SK-N-SH (cell line): Measurements from ENCODE around the gene TTC28. TPM values are rescaled to one million over a fixed set of nuclear protein-coding genes. Genes with fewer than 3 reads are reported as not detected.

Experiments used
- CTCF ChIA-PET: fragments of 300-600, 350-600 bp; formaldehyde crosslinking; extraction: SDS; loops from one replicate; lab custom pipeline; 2021; lab: Yijun Ruan, JAX
- POLR2A ChIA-PET: fragments of 350-600 bp; sonication (Branson Sonifier 250); formaldehyde crosslinking; extraction: SDS; loops from one replicate; lab custom pipeline; 2020; ENCODE audit warnings: antibody characterized with exemption, inconsistent platforms; lab: Yijun Ruan, JAX
- DNase-seq: peaks from one replicate; pipeline ENCODE4 v3.0.0; 2012
- H2AFZ ChIP-seq: fragments of 200-600 bp; sonication (generic); 2 replicates; pipeline ENCODE4 v1.8.1; 2016; ENCODE audit warnings: antibody characterized with exemption, mild to moderate bottlenecking, low read depth
- H3F3A ChIP-seq: fragments of 200-600 bp; sonication (generic); replicated peaks from 2 replicates; pipeline ENCODE3; 2016; ENCODE audit warnings: antibody characterized with exemption, mild to moderate bottlenecking; ENCODE audit not compliant: insufficient read depth
- H3K27ac ChIP-seq, 2 experiments: fragments of 200-500 bp in 1 of 2; fragments of 200-600 bp in 1 of 2; sonication (Bioruptor generic) in 1 of 2; sonication (generic), shearing (Covaris generic) in 1 of 2; 2 replicates each; pipeline versions ENCODE4 v1.5.1 to v1.6.1; 2014 to 2016; ENCODE audit warnings: low read depth in 2 of 2, inconsistent platforms in 1 of 2, low read length in 1 of 2, mild to moderate bottlenecking in 1 of 2, mixed read lengths in 1 of 2
- H3K27me3 ChIP-seq: fragments of 200-600 bp; sonication (generic), shearing (Covaris generic); 2 replicates; pipeline ENCODE4 v1.6.1; 2016; ENCODE audit warnings: mixed run types; ENCODE audit not compliant: insufficient read depth
- H3K36me3 ChIP-seq, 2 experiments: fragments of 200-500 bp in 1 of 2; fragments of 200-600 bp in 1 of 2; sonication (Bioruptor generic) in 1 of 2; sonication (generic) in 1 of 2; replicated peaks in 1 of 2; 2 replicates each; pipeline versions ENCODE3 to v1.5.1; 2014 to 2016; ENCODE audit warnings: low read length in 1 of 2, mild to moderate bottlenecking in 1 of 2; ENCODE audit not compliant: insufficient read depth in 2 of 2, control insufficient read depth in 1 of 2
- H3K4me1 ChIP-seq, 2 experiments: fragments of 200-500 bp in 1 of 2; fragments of 200-600 bp in 1 of 2; sonication (Bioruptor generic) in 1 of 2; sonication (generic), shearing (Covaris generic) in 1 of 2; 2 replicates each; pipeline versions ENCODE4 v1.5.1 to v1.6.1; 2014 to 2016; ENCODE audit warnings: low read depth in 1 of 2, low read length in 1 of 2, mixed run types in 1 of 2; ENCODE audit not compliant: insufficient read depth in 2 of 2, control insufficient read depth in 1 of 2
- H3K4me2 ChIP-seq: fragments of 200-600 bp; sonication (generic), shearing (Covaris generic); 2 replicates; pipeline ENCODE4 v1.6.1; 2017; ENCODE audit warnings: mixed run types
- H3K4me3 ChIP-seq, 2 experiments: fragments of 200-500 bp in 1 of 2; fragments of 200-600 bp in 1 of 2; sonication (Bioruptor generic) in 1 of 2; sonication (generic), shearing (Covaris generic) in 1 of 2; 2 replicates each; pipeline versions ENCODE4 v1.5.1 to v1.8.1; 2014 to 2016; ENCODE audit warnings: low read depth in 2 of 2, inconsistent platforms in 1 of 2, low read length in 1 of 2, mild to moderate bottlenecking in 1 of 2, mixed read lengths in 1 of 2, moderate library complexity in 1 of 2
- H3K79me2 ChIP-seq: fragments of 200-600 bp; sonication (generic); 2 replicates; pipeline ENCODE4 v1.8.1; 2017; ENCODE audit warnings: mild to moderate bottlenecking; ENCODE audit not compliant: insufficient read depth
- H3K9ac ChIP-seq: fragments of 200-600 bp; sonication (generic); 2 replicates; pipeline ENCODE4 v1.6.1; 2017; ENCODE audit warnings: mixed run types
- H3K9me2 ChIP-seq: fragments of 200-600 bp; sonication (generic); 2 replicates; pipeline ENCODE4 v1.6.1; 2017; ENCODE audit warnings: mixed run types
- H3K9me3 ChIP-seq: fragments of 200-600 bp; sonication (generic); 2 replicates; pipeline ENCODE4 v1.6.1; 2017; ENCODE audit warnings: mixed run types, mild to moderate bottlenecking, moderate library complexity
- H4K20me1 ChIP-seq: fragments of 200-600 bp; sonication (generic); 2 replicates; pipeline ENCODE4 v1.6.1; 2017; ENCODE audit warnings: mild to moderate bottlenecking, mixed run types; ENCODE audit not compliant: insufficient read depth
- CHD2 ChIP-seq: fragments of 150-350 bp; IDR thresholded peaks from 2 replicates; pipeline ENCODE4 v1.6.1; 2018; ENCODE audit warnings: low read length; ENCODE audit not compliant: partially characterized antibody
- EZH2phosphoT487 ChIP-seq: fragments of 200-600 bp; sonication (generic); IDR thresholded peaks from 2 replicates; pipeline ENCODE4 v1.6.1; 2017; ENCODE audit warnings: low read depth, mixed run types, mild to moderate bottlenecking, antibody characterized with exemption, moderate library complexity, borderline replicate concordance
- FOXM1 ChIP-seq: IDR thresholded peaks from 2 replicates; pipeline ENCODE4 v1.4.0; 2012; ENCODE audit warnings: low read depth, mild to moderate bottlenecking
- GABPA ChIP-seq: IDR thresholded peaks from 2 replicates; pipeline ENCODE4 v1.4.0; 2012; ENCODE audit warnings: low read depth, mild to moderate bottlenecking
- MXI1 ChIP-seq: IDR thresholded peaks from 2 replicates; pipeline ENCODE4 v1.6.1; 2012; ENCODE audit warnings: mild to moderate bottlenecking, low read depth, low read length, improper control_type of control experiment
- NFIC ChIP-seq: IDR thresholded peaks from 2 replicates; pipeline ENCODE4 v1.4.0; 2012; ENCODE audit warnings: borderline replicate concordance
- NRF1 ChIP-seq: IDR thresholded peaks from 2 replicates; pipeline ENCODE4 v1.6.1; 2012; ENCODE audit warnings: low read depth, mild to moderate bottlenecking, low read length
- POLR2AphosphoS5 ChIP-seq: IDR thresholded peaks from 2 replicates; pipeline ENCODE4 v1.6.1; 2012; ENCODE audit warnings: low read depth, low read length
- RAD21 ChIP-seq: IDR thresholded peaks from 2 replicates; pipeline ENCODE4 v1.6.1; 2012; ENCODE audit warnings: mild to moderate bottlenecking, low read length
- RFX5 ChIP-seq: IDR thresholded peaks from 2 replicates; pipeline ENCODE4 v1.6.1; 2012; ENCODE audit warnings: mild to moderate bottlenecking, improper control_type of control experiment, low read length
- SIN3A ChIP-seq: IDR thresholded peaks from 2 replicates; pipeline ENCODE4 v1.6.1; 2012; ENCODE audit warnings: low read depth, mild to moderate bottlenecking, low read length, moderate library complexity, borderline replicate concordance
- SMC3 ChIP-seq: IDR thresholded peaks from 2 replicates; pipeline ENCODE4 v1.6.1; 2012; ENCODE audit warnings: low read depth, low read length, improper control_type of control experiment
- TCF12 ChIP-seq: IDR thresholded peaks from 2 replicates; pipeline ENCODE4 v1.4.0; 2012
- WGBS: methylation state at CpG from one replicate; pipeline ENCODE4 v1.1.6; 2017; ENCODE audit warnings: low lambda C conversion rate; 5-methylcytosine and 5-hydroxymethylcytosine counted together
- polyA plus RNA-seq, 3 experiments: library from polyadenylated mRNA; depleted of rRNA; stranded (reverse); fragments of >200 nt; gene quantifications; 2 replicates each; pipeline ENCODE4 v1.2.3, GENCODE V29; 2012
- TF ChIP-seq, protein P1 (sequence below): fragments of 150-350 bp; IDR thresholded peaks from 2 replicates; pipeline ENCODE4 v1.6.1; 2016; ENCODE audit warnings: mild to moderate bottlenecking, low read depth, low read length
- TF ChIP-seq, protein P2 (sequence below): IDR thresholded peaks from 2 replicates; pipeline ENCODE4; 2012
- TF ChIP-seq, protein P3 (sequence below): fragments of 200-600 bp; sonication (generic); IDR thresholded peaks from 2 replicates; pipeline ENCODE4 v1.6.1; 2017; ENCODE audit warnings: antibody characterized with exemption, mild to moderate bottlenecking, moderate library complexity
- TF ChIP-seq, protein P4 (sequence below): IDR thresholded peaks from 2 replicates; pipeline ENCODE4 v1.4.0; 2012; ENCODE audit warnings: low read depth, borderline replicate concordance

Gene TTC28
- polyA plus RNA-seq, 1 of the 3 experiments (the other 2 are of a cell fraction), result 5.9 TPM

DNA sequence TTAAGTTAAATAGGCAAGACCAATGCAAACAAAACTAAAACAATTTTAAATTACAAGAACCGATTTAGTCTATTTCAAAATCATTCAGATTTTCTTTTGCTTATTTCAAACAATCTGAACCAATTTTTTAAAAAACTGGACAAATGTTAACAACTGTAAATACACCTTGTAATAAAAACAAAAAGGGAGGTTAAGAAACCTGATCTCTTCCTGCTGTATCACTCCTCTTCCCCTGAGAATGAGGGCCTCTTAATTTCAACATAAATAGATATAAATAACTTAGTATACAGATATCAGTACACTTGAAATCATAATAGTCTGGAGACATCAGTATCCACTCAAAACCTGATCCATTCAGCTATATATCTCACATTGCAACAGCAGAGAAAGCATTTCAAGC is 346.6 kb downstream of the TTC28 start:
- Histone ChIP-seq H2AFZ (no peak overlapping the region), H3K4me3 (no peak overlapping the region), H4K20me1 (peaks cover 6% of the 10 kb centered on the region; the same call in 1 of the 2 replicates), H3K9me3 (no peaks in the 10 kb centered on the region), H3K9ac (no peak overlapping the region), H3K79me2 (peaks cover 11% of the 10 kb centered on the region), H3K36me3 (no peaks in the 10 kb centered on the region), H3K4me2 (no peak overlapping the region), H3K9me2 (no peaks in the 10 kb centered on the region), H3K27me3 (no peaks in the 10 kb centered on the region), H3F3A (peaks cover 19% of the 10 kb centered on the region), H3K27ac (no peak overlapping the region), H3K4me1 (peaks cover 20 to 46% of the 10 kb centered on the region in 2 experiments; a peak in 3 of 4 replicates)
- no peak for DNase-seq
- no peak for TF ChIP-seq TCF12
- no peak for TF ChIP-seq EZH2phosphoT487
- TF ChIP-seq, protein P1, sequence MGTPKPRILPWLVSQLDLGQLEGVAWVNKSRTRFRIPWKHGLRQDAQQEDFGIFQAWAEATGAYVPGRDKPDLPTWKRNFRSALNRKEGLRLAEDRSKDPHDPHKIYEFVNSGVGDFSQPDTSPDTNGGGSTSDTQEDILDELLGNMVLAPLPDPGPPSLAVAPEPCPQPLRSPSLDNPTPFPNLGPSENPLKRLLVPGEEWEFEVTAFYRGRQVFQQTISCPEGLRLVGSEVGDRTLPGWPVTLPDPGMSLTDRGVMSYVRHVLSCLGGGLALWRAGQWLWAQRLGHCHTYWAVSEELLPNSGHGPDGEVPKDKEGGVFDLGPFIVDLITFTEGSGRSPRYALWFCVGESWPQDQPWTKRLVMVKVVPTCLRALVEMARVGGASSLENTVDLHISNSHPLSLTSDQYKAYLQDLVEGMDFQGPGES, result no peak
- TF ChIP-seq, protein P2, sequence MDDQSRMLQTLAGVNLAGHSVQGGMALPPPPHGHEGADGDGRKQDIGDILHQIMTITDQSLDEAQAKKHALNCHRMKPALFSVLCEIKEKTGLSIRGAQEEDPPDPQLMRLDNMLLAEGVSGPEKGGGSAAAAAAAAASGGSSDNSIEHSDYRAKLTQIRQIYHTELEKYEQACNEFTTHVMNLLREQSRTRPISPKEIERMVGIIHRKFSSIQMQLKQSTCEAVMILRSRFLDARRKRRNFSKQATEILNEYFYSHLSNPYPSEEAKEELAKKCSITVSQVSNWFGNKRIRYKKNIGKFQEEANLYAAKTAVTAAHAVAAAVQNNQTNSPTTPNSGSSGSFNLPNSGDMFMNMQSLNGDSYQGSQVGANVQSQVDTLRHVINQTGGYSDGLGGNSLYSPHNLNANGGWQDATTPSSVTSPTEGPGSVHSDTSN, result no peak
- WGBS, result 92% methylated on average over 1 of the region's 1 CpG
- ChIA-PET CTCF (interaction anchor here (0.9 to 1.2 kb wide), 2 partner anchors 12 kb away, joined by 3 to 4 read pairs; no protein-coding TSS in a partner anchor), POLR2A (no interaction called here)

DNA sequence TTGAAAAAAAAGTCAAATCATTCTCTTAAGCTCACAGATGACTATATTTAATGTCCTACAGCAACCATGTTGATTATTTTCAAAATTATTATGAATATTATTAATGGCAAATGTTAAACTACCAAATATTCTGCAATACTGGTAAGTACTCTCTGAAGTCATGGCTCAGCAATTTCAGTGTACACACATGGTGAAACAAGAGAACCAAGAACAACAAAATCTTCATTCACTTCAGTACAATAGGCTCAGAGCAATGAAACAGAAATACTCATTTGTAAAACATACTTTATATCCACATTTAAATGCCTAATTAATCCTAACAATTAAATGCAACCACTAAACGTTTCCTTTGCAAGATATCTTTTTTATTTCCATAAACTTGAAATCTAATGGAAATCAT is 347.2 kb downstream of the TTC28 start:
- no peak for DNase-seq
- Histone ChIP-seq H3F3A (peaks cover 19% of the 10 kb centered on the region), H3K4me2 (no peak overlapping the region), H3K27me3 (no peaks in the 10 kb centered on the region), H3K9me3 (no peaks in the 10 kb centered on the region), H3K9me2 (no peaks in the 10 kb centered on the region), H3K9ac (no peak overlapping the region), H3K27ac (no peak overlapping the region), H4K20me1 (peaks cover 6% of the 10 kb centered on the region; the same call in 1 of the 2 replicates), H3K4me1 (peaks cover 20 to 46% of the 10 kb centered on the region in 2 experiments; a peak in 3 of 4 replicates), H3K36me3 (no peaks in the 10 kb centered on the region), H2AFZ (no peak overlapping the region), H3K4me3 (no peak overlapping the region), H3K79me2 (peaks cover 11% of the 10 kb centered on the region)
- CTCF ChIA-PET, result interaction anchor here (1.2 to 1.3 kb wide), 2 partner anchors 12 to 312 kb away, joined by 3 to 4 read pairs; no protein-coding TSS in a partner anchor
- TF ChIP-seq CHD2 (no peak), FOXM1 (no peak), NFIC (no peak), NRF1 (no peak), MXI1 (no peak), SMC3 (no peak), SIN3A (no peak), RAD21 (no peak), POLR2AphosphoS5 (no peak), GABPA (no peak), RFX5 (no peak)
- TF ChIP-seq, protein P3, sequence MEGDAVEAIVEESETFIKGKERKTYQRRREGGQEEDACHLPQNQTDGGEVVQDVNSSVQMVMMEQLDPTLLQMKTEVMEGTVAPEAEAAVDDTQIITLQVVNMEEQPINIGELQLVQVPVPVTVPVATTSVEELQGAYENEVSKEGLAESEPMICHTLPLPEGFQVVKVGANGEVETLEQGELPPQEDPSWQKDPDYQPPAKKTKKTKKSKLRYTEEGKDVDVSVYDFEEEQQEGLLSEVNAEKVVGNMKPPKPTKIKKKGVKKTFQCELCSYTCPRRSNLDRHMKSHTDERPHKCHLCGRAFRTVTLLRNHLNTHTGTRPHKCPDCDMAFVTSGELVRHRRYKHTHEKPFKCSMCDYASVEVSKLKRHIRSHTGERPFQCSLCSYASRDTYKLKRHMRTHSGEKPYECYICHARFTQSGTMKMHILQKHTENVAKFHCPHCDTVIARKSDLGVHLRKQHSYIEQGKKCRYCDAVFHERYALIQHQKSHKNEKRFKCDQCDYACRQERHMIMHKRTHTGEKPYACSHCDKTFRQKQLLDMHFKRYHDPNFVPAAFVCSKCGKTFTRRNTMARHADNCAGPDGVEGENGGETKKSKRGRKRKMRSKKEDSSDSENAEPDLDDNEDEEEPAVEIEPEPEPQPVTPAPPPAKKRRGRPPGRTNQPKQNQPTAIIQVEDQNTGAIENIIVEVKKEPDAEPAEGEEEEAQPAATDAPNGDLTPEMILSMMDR, result no peak
- TF ChIP-seq, protein P1, result no peak
- TF ChIP-seq, protein P4, sequence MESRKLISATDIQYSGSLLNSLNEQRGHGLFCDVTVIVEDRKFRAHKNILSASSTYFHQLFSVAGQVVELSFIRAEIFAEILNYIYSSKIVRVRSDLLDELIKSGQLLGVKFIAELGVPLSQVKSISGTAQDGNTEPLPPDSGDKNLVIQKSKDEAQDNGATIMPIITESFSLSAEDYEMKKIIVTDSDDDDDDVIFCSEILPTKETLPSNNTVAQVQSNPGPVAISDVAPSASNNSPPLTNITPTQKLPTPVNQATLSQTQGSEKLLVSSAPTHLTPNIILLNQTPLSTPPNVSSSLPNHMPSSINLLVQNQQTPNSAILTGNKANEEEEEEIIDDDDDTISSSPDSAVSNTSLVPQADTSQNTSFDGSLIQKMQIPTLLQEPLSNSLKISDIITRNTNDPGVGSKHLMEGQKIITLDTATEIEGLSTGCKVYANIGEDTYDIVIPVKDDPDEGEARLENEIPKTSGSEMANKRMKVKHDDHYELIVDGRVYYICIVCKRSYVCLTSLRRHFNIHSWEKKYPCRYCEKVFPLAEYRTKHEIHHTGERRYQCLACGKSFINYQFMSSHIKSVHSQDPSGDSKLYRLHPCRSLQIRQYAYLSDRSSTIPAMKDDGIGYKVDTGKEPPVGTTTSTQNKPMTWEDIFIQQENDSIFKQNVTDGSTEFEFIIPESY, result no peak
- WGBS, result 48% methylated on average over 1 of the region's 1 CpG
- POLR2A ChIA-PET, result no interaction called here
